Measurements from ENCODE around the gene TIAL1.

Gene TIAL1

DNA sequence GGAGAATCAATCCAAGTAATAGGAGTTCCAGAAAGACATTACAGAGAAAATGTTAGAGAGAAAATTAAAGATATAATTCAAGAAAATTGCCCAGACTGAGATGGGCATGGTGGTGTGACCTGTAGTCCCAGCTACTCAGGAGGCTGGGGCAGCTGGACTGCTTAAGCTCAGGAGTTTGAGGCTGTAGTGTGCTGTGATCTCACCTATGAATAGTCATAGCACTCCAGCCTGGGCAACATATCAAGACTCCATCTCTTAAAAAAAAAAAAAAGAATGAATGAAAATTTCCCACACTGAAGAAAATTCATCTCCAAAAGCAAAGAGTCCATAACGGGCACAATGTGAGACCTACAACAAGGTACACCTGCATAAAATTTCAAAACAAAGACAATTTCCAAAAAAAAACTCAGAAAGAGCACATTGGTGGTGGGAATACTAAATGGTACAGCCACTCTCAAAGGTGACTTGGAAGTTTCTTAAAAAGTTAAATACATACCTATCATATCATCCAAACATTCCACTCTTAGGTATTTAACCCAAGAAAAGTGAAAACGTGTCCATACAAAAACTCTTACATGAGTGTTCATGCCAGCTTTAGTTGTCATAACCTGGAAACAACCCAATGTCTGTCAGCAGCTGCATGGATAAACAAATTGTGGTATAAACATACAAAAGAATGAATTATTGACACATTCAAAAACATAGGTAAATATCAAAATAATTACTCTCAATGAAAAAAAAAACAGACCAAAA is 47.3 kb downstream of the TIAL1 start:
- no peak for DNase-seq (ENCODE audit: insufficient read length, low spot score)
- FAIRE-seq = no peak
- TF ChIP-seq POLR2A (IDR thresholded peaks at IDR 0.05; ENCODE audit: low read depth, low read length) = no peak

GRCh38 chr10:119546009-119546408 is 50.8 kb downstream of the TIAL1 start:
- no peak for TF ChIP-seq POLR2A (IDR thresholded peaks at IDR 0.05; ENCODE audit: low read depth, low read length)
- DNase-seq (ENCODE audit: insufficient read length, low spot score) (no peak), FAIRE-seq (no peak)

DNA sequence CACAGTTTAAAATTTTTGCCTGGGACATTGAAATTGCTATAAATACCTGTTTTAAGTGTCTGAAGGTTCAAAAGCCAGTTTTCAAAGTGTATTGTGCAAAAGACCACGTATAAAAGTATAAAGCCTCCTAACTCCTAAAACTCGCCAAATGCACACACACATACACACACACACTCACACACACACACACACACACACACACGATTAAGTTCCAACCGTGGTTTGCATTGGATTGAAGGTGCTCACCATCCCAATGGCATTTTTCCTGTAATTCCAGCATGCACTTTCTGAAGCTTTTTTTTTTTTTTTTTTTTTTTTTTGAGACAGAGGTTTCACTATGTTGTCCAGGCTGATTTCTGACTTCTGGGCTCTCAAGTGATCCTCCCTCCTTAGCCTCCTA is 51.5 kb downstream of the TIAL1 start:
- FAIRE-seq (no peak), DNase-seq (ENCODE audit: insufficient read length, low spot score) (no peak)
- no peak for TF ChIP-seq POLR2A (IDR thresholded peaks at IDR 0.05; ENCODE audit: low read depth, low read length)

DNA sequence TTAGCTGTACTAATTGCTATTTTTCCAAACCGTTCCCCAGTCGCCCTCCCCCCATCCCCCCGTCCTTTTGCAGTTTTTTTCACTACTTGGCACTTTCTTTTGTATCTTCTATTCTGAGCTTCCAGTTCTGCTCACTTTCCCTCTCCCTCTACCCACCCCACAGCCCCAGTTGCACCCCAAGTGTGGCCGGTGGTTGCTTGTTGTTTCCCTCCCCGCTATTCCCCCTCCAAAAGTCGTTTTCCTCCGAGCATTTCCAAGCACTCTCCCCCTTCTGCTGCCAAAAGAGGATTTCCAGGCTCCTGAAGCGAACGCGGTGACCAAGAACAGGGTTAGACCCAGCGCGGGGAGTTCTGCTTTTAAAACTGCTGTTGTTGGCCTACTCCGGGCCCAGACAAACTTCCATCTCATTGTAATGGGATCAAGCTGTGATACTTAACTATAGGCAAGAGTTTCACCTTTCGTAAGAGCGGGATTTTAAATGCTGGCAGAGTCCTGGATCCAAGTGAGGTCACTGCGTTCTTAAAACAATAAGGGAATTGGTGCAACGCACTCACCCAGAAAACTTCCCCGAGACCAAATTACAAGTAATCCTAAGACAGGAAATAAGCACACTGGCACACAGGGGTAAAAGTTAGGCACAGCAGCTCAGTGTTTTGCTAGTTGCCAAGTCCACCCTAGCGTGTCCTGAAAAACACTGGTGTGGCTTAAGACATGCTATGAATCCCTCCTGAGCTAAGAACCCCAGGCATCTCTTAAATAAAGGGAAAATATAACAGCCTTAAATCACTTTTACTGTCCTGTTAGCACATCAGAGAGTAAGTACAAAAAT is 52.7 kb downstream of the TIAL1 start:
- FAIRE-seq (no peak), DNase-seq (ENCODE audit: insufficient read length, low spot score) (no peak)
- TF ChIP-seq POLR2A (IDR thresholded peaks at IDR 0.05; ENCODE audit: low read depth, low read length) = no peak

GRCh38 chr10:119542988-119543813 is 53.6 kb downstream of the TIAL1 start:
- no peak for TF ChIP-seq POLR2A (IDR thresholded peaks at IDR 0.05; ENCODE audit: low read depth, low read length)
- peak; percentile 55 for DNase-seq (ENCODE audit: insufficient read length, low spot score)
- FAIRE-seq = no peak

DNA sequence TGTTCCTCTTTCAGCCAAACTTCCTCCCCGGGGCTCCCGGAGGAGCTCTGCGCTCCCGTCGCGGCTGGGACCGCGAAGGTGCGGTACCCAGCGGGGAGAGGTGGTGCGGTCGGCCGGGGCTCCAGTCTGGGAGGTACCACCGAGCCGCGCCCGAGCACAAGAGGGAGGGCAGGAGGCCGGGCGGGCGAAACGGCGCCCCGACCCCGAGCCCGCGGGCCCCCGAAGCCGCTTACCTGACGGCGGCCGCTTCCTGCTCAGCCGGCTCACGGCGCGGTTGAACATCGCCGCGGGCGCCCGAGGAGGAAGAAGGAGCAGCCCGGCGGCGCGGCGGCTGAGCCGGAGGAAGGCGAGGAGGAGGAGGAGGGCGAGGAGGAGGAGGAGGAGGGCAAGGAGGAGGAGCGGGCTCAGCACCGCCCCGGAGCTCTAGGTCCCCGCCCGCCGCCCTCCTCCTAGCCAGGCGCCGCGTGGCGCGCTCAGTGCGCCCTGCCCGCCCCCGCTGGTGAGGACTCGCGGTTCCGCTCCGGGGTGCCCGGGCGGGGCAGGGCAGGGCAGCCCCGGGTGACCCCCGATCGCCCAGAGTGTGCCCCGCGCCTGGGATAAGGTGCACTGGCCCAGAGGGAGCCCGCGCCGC is 54.3 kb downstream of the TIAL1 start, which contains the start of gene RGS10:
Gene RGS10 (minus strand): TSS at position 363 of the 631 bp plus-strand sequence. CDS start 81 bp downstream, at position 282.
- peak; percentile 87 for TF ChIP-seq POLR2A (IDR thresholded peaks at IDR 0.05; ENCODE audit: low read depth, low read length)
- FAIRE-seq = no peak

DNA sequence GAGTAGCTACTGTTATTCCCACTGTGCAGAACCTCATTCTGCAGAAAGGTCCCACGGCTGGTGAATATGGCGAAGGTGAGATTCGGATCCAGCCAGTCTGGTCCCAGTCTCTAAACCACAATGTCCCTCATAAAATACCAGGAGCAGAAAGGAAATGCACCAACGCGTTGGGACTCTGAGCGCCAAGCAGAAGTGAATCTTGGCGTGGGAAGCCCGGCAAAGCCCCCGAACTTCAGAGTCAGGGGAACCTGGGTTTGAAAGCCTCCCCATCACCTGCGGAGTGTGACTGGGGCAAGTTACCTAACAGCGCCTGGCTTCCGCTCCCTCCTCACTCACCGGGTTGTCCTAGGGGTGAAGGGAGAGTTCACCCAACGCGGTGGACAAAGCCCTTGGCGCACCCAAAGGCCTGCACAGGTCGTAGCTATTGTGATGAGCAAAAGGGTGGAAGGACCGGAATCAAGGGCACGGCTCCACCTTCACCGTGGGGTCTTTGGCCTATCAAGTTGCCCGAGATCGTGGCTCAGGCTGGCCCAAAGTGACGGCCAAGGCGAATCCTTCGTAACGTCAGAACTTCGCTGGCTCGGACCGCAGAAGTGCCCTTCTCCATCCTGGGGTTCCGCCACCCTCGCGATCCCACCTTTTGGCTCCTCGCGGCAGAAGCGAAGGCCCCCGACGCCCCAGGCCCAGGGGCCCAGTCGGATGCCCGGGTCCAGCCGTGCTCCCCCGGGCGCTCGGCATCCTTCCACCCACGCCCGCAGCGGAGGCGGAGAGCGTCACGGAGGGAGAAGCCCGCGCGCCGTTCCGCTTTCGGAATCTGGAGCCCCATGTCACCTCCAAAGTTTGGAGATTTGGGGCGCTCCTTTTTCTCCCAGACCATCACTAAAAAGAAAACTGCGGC is 55.1 kb downstream of the TIAL1 start:
- TF ChIP-seq POLR2A (IDR thresholded peaks at IDR 0.05; ENCODE audit: low read depth, low read length) = no peak
- FAIRE-seq (no peak), DNase-seq (ENCODE audit: insufficient read length, low spot score) (no peak)

More for the DNA sequence above, 54.3 kb downstream of the TIAL1 start, which contains the start of gene RGS10:
- DNase-seq (ENCODE audit: insufficient read length, low spot score) = peak; percentile 77

- DNase-seq (ENCODE audit: insufficient read length, low spot score) (no peak), FAIRE-seq (no peak)
- no peak for TF ChIP-seq POLR2A (IDR thresholded peaks at IDR 0.05; ENCODE audit: low read depth, low read length)
These were observed 55.7 kb downstream of the TIAL1 start for GRCh38 chr10:119541046-119541445.

DNA sequence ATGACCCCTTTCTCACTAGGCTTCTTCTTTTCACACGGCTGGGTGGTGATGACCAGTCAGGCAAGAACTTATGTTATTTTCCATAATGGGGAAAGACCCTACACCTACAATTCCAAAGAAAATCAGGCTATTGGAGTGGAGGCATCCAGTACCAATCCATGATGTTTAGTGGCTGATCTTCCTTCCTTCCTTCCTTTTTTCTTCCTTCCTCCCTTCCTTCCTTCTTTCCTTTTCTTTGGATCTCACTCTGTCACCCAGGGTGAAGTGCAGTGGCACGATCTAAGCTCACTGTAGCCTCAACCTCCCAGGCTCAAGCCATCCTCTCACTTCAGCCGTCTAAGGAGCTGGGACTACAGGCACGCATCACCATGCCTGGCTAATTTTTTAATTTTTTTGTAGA is 56.7 kb downstream of the TIAL1 start:
- DNase-seq (ENCODE audit: insufficient read length, low spot score) (no peak), FAIRE-seq (no peak)
- no peak for TF ChIP-seq POLR2A (IDR thresholded peaks at IDR 0.05; ENCODE audit: low read depth, low read length)

GRCh38 chr10:119539359-119539825 is 57.4 kb downstream of the TIAL1 start:
- DNase-seq (ENCODE audit: insufficient read length, low spot score) = no peak
- no peak for FAIRE-seq

GRCh38 chr10:119538632-119539358 is 58.0 kb downstream of the TIAL1 start:
- DNase-seq (ENCODE audit: insufficient read length, low spot score) (no peak), FAIRE-seq (no peak)
- no peak for TF ChIP-seq POLR2A (IDR thresholded peaks at IDR 0.05; ENCODE audit: low read depth, low read length)

More at GRCh38 chr10:119539359-119539825, 57.4 kb downstream of the TIAL1 start:
- no peak for TF ChIP-seq POLR2A (IDR thresholded peaks at IDR 0.05; ENCODE audit: low read depth, low read length)
